Endothelial cell of umbilical vein (primary cell): ENCODE data around the gene CTTNBP2.

ENCODE experiments used
- CTCF ChIP-seq, 2 donors: IDR thresholded peaks; 1 replicate in 1 of 2; 2 replicates in 1 of 2; pipeline ENCODE4 v1.5.1; 2011; ENCODE audit warnings: low read length in 2 of 2, mild to moderate bottlenecking in 2 of 2, moderate library complexity in 2 of 2, control low read depth in 1 of 2, inconsistent platforms in 1 of 2, low read depth in 1 of 2; ENCODE audit not compliant: insufficient read depth in 1 of 2; ENCODE audit errors: extremely low read depth in 1 of 2
- POLR2AphosphoS5 ChIP-seq: IDR thresholded peaks from 2 replicates; pipeline ENCODE4 v1.6.1; 2012; ENCODE audit warnings: low read depth, mild to moderate bottlenecking, control low read depth, low read length, moderate library complexity; ENCODE audit not compliant: insufficient read depth

- TF ChIP-seq CTCF (IDR thresholded peaks at IDR 0.05; ENCODE audit: extremely low read depth in 1 of 2, insufficient read depth in 1 of 2, low read depth in 1 of 2, low read length in 2 of 2) (no peak), POLR2AphosphoS5 (no peak)
Observed at GRCh38 chr7:117790251-117790650, 83.0 kb downstream of the CTTNBP2 start.
